ENCODE results near the gene SLC51B.

DNA sequence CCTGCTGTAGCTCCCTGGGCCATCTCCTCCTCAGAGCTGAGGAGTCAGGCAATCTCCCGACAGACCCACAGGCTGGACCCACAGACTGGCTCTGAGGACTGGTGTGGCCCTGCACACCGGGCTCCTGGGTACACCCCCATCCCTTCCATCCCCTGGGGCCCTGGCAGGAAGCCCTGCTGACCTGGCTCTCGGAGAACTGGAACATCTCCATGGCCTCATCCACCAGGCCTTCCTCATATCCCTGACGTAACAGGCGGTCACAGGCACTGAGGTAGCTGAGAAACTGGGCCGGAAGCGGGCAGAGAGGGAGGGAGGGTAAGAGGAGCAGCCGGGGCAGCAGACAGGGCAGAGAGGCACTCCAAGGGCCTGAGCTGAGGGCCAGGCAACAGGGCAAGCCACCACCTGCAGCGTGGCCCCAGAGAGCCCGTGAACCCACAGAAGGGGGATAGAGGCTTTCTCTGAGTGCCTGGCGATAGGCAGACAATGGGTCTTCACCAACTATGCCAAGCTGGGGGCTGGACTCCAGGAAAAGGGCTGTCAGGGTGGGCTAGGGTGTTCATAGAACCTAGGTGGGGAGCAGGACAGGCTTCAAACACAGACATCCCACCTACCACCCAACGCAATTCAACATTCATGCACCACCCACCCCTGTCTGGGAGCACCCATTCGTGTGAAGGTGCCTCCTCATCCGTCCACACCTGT is 49.3 kb downstream of the SLC51B start:
- TF ChIP-seq POLR2A (IDR thresholded peaks at IDR 0.05; ENCODE audit: low read length) = no peak
- no peak for TF ChIP-seq GATA1 (IDR thresholded peaks at IDR 0.05; ENCODE audit: low read depth, low read length)

Measured in erythroblast (primary cell).